Measurements from ENCODE around the gene CHST8. TPM values are rescaled to one million over a fixed set of nuclear protein-coding genes. Genes with fewer than 3 reads are reported as not detected.

CHST8 gene
- total and polyA plus RNA-seq, 12 donors = 0.13 to 0.50 (median 0.22) TPM; not detected in 3

DNA sequence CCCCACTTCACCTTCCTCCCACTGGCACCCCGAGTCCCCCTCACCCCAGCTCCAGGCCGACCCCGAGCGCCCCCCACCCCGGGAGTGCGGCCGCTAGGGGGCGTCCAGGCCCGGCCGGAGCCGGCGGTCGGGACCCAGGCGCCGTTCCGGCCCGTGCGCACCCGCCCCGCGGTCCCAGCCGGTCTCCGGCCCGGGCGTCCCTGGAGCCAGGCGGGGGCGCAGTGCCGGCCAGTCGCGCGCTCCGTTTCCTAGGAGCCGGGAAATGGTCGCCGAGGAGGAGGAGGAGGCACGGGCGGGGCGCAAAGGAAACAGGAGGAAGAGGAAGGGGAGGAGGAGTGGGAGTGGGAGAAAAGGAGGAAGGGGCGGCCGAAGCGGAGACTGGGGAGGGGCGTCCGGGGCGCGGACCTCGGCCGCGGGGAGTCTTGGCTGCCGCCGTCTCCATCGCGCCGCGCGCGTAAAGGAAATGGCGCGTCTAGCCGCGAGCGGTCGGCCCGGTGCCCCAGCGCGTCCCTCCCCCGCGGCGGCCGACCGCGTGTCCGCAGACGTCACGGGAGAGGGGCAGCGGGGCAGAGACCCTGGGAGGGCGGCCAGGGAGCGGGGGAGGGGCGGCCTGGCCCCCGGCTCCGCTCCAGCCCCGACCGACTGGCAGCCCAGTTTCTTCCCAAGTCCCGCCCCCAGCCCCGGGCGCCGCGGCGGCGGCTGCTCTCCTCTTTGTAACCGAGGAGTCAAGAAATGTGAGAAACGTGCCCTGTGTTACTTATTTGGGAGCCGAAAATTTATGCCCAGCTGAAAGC lies 173.8 kb downstream of the CHST8 start:
- intact Hi-C loops (cut with DNase I) = loop anchor here in 6 of 10 donors (1.0 to 10.0 kb wide), 10 partner anchors 25 to 203 kb away; no protein-coding TSS in a partner anchor
- TF ChIP-seq, protein P1, sequence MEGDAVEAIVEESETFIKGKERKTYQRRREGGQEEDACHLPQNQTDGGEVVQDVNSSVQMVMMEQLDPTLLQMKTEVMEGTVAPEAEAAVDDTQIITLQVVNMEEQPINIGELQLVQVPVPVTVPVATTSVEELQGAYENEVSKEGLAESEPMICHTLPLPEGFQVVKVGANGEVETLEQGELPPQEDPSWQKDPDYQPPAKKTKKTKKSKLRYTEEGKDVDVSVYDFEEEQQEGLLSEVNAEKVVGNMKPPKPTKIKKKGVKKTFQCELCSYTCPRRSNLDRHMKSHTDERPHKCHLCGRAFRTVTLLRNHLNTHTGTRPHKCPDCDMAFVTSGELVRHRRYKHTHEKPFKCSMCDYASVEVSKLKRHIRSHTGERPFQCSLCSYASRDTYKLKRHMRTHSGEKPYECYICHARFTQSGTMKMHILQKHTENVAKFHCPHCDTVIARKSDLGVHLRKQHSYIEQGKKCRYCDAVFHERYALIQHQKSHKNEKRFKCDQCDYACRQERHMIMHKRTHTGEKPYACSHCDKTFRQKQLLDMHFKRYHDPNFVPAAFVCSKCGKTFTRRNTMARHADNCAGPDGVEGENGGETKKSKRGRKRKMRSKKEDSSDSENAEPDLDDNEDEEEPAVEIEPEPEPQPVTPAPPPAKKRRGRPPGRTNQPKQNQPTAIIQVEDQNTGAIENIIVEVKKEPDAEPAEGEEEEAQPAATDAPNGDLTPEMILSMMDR (IDR thresholded peaks at IDR 0.05) = peak; percentile 67 to 95 (median 81)
- H3K27me3 ChIP-seq = peaks cover 0 to 28% (median 8%) of the 10 kb centered on the region in 7 donors
- 0 to 1% methylated on average over 82 to 92 of the region's 92 CpGs for WGBS, 2 donors
- H3K9me3 ChIP-seq = no peaks in the 10 kb centered on the region
- peaks cover 0 to 38% (median 15%) of the 10 kb centered on the region in 9 donors for H3K4me1 ChIP-seq
- H3K36me3 ChIP-seq = peaks cover 0 to 13% (median 0%) of the 10 kb centered on the region in 9 donors
- peak overlapping the region; percentile 90 to 100 (median 98) for H3K27ac ChIP-seq
- ATAC-seq = peak; percentile 81 to 91 (median 86)
- H3K4me3 ChIP-seq = peak overlapping the region; percentile 80 to 93 (median 84)
- peak; percentile 88 to 91 for DNase-seq

DNA sequence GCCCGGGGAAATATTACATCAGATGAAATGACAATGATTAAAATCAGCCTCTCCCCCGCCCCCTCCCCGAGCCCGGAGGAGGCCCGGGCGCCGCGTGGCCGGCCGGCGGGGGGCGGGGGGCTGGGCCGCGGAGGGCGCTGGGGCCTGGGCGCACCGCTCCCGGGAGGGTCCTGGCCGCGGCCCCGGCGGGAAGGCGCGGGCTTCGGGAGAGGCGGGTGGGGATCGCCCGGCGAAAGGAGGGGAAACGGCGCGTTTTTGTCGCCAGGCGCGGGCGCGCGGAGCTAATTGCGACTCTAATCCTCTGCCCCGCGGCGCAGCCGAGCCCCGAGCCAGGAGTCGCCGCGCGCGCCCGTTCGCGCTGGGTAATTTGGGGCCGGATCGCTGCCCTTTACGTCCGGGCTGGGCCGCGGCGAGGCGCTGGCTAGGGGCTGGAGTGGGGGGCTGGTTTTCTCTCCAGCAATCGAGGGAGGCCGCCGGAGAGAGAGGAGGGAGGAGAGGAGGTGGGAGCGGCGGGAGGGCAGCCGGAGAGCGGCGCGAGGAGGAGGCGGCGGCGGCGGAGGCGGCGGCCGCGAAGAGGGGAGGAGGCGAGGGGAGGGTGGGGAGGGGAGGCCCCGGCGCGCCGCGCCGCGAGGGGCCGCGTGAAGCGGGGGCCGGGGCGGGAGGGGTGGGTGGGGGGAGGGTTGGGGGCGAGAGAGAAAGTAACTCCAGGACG lies 174.6 kb downstream of the CHST8 start, which contains the start of gene KCTD15:
KCTD15 (plus strand) TSS at position 707 of the 712 bp plus-strand sequence. CDS start 3,585 bp downstream, outside the sequence.
- ATAC-seq (peak in 3 of 8 donors; percentile 5 to 37 (median 16)), DNase-seq (peak in 1 of 2 donors; percentile 51)
- 0% methylated on average over 61 to 85 of the region's 92 CpGs for WGBS, 2 donors
- intact Hi-C loops (cut with DNase I) = loop anchor here in 6 of 10 donors (1.0 to 10.0 kb wide), 7 partner anchors 24 to 201 kb away; no protein-coding TSS in a partner anchor
- TF ChIP-seq, protein P1 (IDR thresholded peaks at IDR 0.05) = no peak
- peaks cover 0 to 28% (median 6%) of the 10 kb centered on the region in 7 donors for H3K27me3 ChIP-seq
- peaks cover 0 to 20% (median 2%) of the 10 kb centered on the region in 9 donors for H3K36me3 ChIP-seq
- no peaks in the 10 kb centered on the region for H3K9me3 ChIP-seq
- peaks cover 0 to 38% (median 15%) of the 10 kb centered on the region in 9 donors for H3K4me1 ChIP-seq
- peak within 1 kb of the TSS; percentile 90 to 100 (median 98) for H3K27ac ChIP-seq
- peak within 1 kb of the TSS; percentile 80 to 93 (median 84) for H3K4me3 ChIP-seq

DNA sequence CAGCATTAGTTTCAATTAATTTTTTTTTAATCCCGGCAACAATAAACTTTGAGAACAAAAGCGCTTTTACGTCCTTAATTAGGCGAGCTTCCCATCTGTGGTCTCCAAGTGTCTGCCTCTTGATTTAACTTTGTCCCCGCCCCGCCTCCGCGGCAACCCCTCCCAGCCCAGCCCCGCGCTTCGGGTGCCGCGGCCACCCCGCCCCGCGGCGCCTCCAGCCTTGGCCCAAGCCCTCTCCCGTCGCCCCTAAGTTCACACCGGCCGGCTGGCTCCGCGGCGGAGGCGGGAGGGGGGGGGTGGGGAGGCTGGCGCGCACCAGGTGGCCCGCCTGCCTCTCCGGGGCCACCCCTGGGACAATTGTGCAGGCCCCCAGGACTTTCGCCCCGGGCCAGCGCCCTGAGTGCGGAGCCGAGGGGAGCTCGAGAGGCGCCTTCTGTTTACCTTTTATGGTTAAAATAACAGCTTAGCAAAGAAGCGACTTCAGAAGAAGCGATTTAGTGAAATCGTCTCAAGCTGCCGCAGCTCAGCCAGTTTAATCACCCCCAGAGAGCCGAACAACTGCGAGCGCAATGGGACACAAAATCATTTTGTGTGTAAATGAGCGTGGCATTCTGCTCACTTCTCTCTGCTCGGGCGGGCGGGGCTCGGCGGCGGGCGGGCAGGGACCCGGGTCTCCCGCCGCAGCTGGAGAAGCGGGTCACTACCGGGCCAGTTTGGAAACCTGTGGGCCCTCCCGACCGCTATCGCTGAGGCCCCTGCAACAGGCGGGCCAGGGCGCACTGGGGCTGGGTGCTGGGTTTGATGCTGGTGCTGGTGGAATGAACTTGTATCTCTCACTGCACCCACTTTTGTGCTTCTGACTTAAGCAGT lies 176.3 kb downstream of the CHST8 start:
- intact Hi-C loops (cut with DNase I) = loop anchor here in 6 of 10 donors (2.0 to 10.0 kb wide), 8 partner anchors 19 to 199 kb away; no protein-coding TSS in a partner anchor
- Histone ChIP-seq H3K36me3 (peaks cover 0 to 37% (median 12%) of the 10 kb centered on the region in 9 donors), H3K27ac (peak overlapping the region; percentile 90 to 100 (median 98)), H3K4me3 (peak overlapping the region; percentile 80 to 93 (median 84)), H3K9me3 (no peaks in the 10 kb centered on the region), H3K27me3 (peaks cover 0 to 23% (median 6%) of the 10 kb centered on the region in 7 donors), H3K4me1 (peaks cover 0 to 45% (median 16%) of the 10 kb centered on the region in 9 donors)
- DNase-seq (peak; percentile 71 to 76), ATAC-seq (peak in 7 of 8 donors; percentile 41 to 66 (median 50))
- TF ChIP-seq, protein P1 (IDR thresholded peaks at IDR 0.05) = no peak
- WGBS, 2 donors = 1 to 4% methylated on average over 60 to 61 of the region's 61 CpGs

All from heart right ventricle (tissue), 16 donors.